GM19463 (cell line): ENCODE data around the gene GPHN.
"Not testable (repeated sequence)": the region's sequence is repeated elsewhere in the genome, so short reads cannot be mapped to it uniquely, and the experiment has no call there.

Experiments used
- ATAC-seq: cut with Tn5 transposase; IDR thresholded peaks from one replicate; pipeline ENCODE4 v1.9.1; 2021; ENCODE audit warnings: mild to moderate bottlenecking, moderate library complexity; ENCODE audit not compliant: unreplicated experiment

Gene GPHN

GRCh38 chr14:66758031-66758613, 250.2 kb downstream of the GPHN start:
- ATAC-seq = no peak

DNA sequence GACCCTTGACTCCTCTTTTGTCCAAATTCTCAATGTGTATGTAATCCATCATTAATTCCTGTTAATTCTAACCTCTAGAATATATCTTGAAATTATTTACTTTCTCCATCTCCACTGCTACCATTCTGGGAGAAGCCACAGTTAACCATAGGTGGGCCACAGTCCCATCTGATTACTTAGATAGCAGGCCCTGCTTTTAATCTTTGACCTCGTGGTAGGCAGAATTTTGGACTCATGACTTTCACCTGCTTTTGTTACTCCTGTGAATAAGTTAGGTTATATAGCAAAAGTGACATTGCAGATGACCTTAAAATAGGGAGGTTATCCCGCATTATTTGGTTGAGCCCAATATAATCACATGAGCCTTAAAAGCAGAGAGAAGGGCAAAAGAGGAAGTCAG, 264.2 kb downstream of the GPHN start:
- no peak for ATAC-seq

- ATAC-seq = no peak
Measured at GRCh38 chr14:66782853-66783252, 274.9 kb downstream of the GPHN start.

DNA sequence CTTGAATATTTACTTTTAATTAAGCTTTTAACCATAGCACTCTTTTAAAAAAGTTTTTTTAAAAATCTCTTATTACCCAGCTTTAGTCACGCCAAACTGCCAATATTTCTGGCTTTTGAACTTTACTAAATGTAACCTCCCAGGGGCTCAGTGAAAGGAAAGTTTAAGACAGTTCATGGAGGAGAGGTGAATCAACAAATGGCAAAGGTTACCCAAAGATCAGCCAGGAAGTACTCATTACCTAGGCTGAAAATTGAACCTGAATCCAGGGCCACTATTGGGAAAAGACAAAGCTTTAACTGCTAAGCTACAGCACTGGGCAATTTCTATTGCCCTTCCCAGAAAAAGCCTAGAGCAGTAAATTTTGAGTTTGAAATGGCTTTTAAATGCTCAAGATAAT, 282.2 kb downstream of the GPHN start:
- ATAC-seq = no peak

GRCh38 chr14:66802962-66803361, 295.0 kb downstream of the GPHN start:
- ATAC-seq = no peak

- ATAC-seq = no peak
Measured at GRCh38 chr14:66804141-66804540, 296.2 kb downstream of the GPHN start.

- no peak for ATAC-seq
Measured at GRCh38 chr14:66813636-66814035, 305.7 kb downstream of the GPHN start.

- no peak for ATAC-seq
Measured at GRCh38 chr14:66815687-66816086, 307.7 kb downstream of the GPHN start.

DNA sequence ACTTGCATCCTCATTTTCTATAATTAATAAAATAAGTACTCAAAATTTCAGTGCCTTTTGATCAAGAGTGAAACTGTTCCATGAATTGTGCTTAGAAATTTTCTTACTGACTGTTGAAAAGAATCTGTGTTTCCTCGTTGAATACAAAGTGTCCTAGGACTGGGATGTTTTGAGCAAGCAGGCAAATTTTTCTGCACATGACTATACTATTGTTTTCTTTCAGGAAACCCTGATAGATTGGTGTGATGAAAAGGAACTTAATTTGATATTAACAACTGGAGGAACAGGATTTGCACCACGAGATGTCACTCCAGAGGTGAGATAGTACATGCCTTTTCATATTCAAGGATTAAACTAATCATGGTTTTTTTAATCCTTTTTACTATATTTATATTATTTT, 316.3 kb downstream of the GPHN start:
- no peak for ATAC-seq

GRCh38 chr14:66827182-66827581, 319.2 kb downstream of the GPHN start:
- ATAC-seq = no peak

DNA sequence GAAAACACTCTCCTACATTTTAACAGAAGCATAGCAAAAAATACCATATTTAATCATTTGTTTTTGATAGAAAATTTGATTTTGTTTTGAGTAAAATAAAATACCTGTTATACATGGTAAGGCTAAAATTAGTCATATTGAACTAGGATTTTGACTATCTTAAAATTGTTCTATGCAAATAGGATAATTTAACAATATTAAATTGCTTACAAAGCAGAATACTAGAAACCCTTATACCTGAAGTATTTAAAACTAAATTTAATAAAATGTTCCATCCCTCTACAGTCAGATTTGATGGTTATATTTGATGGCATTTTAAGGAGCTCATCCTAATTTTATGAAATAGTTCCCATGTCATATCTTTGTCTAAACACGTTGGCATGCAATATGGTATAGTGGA, 323.2 kb downstream of the GPHN start:
- ATAC-seq = no peak

GRCh38 chr14:66833816-66834215, 325.9 kb downstream of the GPHN start:
- no peak for ATAC-seq

DNA sequence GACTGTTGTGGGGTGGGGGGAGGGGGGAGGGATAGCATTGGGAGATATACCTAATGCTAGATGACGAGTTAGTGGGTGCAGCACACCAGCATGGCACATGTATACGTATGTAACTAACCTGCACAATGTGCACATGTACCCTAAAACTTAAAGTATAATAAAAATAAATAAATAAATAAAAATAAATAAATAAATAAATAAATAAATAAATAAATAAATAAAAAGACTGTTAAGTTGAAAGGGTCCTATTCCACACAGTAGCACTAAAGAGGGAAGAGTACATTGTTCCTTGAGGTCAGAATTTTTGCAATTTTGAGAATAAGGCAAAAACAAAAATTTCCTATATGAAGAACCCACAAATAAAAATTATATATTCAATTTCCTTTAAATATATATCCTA, 329.5 kb downstream of the GPHN start:
- not testable (repeated sequence) for ATAC-seq

- ATAC-seq = no peak
Measured at GRCh38 chr14:66842911-66843512, 335.1 kb downstream of the GPHN start.

DNA sequence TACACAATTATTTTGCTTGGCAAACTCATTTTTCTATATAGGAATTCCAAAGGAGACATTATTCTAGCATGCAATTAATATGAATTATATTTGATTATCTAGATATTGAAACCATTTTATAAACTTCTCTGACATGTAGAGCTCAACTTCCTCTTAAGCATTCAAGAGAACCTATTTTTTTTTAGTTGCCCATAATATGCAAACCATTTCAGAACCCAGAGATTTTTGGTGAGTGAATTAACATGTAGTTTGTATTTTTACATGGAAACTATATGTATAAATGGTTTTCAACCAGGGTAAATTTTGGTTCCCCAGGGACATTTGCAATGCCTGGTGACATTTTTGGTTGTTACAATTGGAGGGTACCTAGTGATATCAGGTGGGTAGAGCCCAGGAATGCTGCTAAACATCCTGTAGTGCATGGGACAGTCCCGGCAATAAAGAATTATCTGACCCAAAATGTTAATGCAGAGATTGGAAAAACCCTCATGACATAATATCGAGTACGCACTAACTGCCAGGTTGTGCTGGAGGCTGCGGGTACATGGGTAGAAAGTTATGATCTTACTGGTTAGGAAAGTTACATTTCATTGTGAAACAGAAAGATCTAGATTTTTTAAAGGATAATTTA, 342.4 kb downstream of the GPHN start:
- ATAC-seq = no peak

DNA sequence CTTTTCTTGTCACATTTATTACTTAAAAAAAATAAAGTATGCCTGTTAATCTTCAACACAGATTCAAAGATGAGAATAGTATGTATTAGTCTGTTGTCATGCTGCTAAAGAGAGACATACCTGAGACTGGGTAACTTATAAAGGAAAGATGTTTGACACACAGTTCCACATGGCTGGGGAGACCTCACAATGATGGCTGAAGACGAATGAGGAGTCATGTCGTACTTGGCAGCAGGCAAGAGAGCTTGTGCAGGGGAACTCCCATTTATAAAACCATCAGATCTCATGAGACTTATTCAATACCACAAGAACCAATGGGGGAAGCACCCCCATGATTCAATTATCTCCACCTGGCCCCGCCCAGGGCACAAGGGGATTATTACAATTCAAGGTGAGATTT, 345.4 kb downstream of the GPHN start:
- no peak for ATAC-seq

DNA sequence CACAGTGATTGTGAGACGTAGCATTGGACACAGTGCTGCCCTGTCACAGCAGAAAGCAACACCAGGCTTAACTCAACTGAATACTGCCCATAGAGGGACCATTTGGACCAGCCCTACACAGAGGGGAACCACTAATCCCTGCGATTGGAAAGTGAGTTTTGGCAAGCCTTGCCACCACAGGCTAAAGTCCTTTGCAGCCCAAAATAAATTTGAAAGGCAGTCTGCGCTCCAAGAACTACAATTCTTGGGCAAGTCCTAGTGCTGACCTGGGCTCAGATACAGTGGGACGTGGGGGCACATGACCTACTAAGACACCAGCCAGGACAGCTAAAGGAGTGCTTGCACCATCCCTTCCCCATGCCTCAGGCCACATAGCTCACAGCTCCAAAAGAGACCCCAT, 349.9 kb downstream of the GPHN start:
- no peak for ATAC-seq

DNA sequence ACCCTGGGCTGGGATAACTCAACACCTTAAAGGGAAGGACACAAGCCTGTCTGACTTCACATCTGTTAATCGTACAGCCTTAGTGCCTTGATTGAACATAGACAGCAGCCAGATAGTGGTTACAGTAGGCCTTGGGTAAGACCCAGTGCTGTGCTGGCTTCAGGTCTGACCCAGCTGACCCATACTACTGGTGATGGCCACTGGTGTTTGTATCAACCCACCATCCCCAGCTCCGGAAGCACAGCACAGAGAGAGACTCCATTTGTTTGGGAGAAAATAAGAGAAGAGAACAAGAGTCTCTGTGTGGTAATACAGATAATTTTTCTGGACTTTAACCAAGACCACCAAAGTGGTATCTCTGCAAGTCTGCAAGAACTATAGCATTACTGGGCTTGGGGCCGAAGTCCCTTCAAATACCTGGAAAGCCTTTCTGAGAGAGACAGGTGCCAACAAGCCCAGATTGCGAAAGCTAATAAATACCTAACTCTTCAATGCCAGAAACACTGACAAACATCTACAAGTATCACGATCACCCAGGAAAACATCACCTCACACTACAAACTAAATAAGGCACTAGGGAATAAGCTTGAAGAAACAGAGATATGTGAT, 351.2 kb downstream of the GPHN start:
- no peak for ATAC-seq

DNA sequence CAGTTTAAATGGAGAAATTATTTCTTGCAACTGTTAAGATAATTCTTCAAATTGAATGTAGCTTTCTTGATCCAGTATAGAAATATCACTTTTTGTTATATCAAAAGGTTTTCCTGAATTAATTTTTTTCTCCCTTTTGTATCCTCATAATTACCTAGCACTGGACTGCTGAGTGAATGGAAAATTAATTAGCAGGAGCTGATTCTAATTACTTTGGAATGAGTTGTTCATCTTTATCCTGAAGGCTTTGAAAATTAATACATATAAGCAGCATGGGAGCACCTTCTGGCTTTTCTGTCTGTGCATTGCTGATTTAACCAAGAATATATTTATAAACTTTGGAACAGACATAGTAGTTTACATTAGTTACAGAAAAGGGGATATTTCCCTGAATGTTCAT, 373.6 kb downstream of the GPHN start:
- no peak for ATAC-seq

GRCh38 chr14:66884149-66884548, 376.2 kb downstream of the GPHN start:
- no peak for ATAC-seq

- ATAC-seq = no peak
Measured at GRCh38 chr14:66900719-66901118, 392.8 kb downstream of the GPHN start.

DNA sequence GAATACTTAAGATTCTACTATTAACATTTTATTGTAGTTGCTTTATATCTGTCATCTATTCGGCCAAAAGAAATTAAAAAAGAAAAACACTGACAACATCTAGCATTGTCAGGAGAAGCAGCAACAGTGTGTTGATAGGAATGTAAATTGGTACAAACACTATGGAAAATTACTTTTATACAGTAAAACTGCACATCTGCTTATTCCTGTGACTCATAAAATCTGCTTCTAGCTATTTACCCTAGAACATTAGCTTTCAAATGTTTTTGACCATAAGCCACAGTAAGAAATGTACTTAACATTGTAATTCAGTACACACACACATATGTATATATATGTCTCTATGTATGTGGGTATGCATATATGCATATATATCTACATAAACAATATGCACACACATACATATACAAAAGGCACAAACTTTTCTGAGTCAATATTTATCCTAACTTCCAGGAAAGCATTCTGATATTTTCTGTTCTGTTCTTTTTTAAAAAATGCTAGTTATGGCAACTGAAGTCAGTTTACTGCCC, 402.4 kb downstream of the GPHN start:
- no peak for ATAC-seq
